CD14-positive monocyte (primary cell): ENCODE results near the gene TMEM106A. TPM values are rescaled to one million over a fixed set of nuclear protein-coding genes. Genes with fewer than 3 reads are reported as not detected.

Source experiments
- DNase-seq, 3 donors: peaks; one replicate each; pipeline ENCODE4 v3.0.0-alpha.2; 2011 to 2022
- H2AFZ ChIP-seq: 2 replicates; pipeline ENCODE4 v1.6.0; 2012; ENCODE audit warnings: mild to moderate bottlenecking, low read depth, low read length, inconsistent platforms; ENCODE audit not compliant: insufficient read depth, poor library complexity, severe bottlenecking
- H3K27ac ChIP-seq, 2 donors: 1 replicate in 1 of 2; 2 replicates in 1 of 2; pipeline ENCODE4 v1.5.1; 2012 to 2013; ENCODE audit warnings: low read length in 2 of 2, control low read depth in 1 of 2, inconsistent platforms in 1 of 2, low read depth in 1 of 2, mild to moderate bottlenecking in 1 of 2
- H3K27me3 ChIP-seq, 2 donors: one replicate each; pipeline versions ENCODE4 v1.6.0 to v1.6.1; 2011 to 2013; ENCODE audit warnings: low read length in 2 of 2; ENCODE audit not compliant: control insufficient read depth in 2 of 2, insufficient read depth in 2 of 2
- H3K36me3 ChIP-seq, 2 donors: replicated peaks in 1 of 2; 1 replicate in 1 of 2; 2 replicates in 1 of 2; pipeline versions ENCODE4 v1.5.1 to v1.6.1; 2012 to 2013; ENCODE audit warnings: low read length in 2 of 2, control low read depth in 1 of 2, inconsistent platforms in 1 of 2, mild to moderate bottlenecking in 1 of 2; ENCODE audit not compliant: insufficient read depth in 2 of 2, control insufficient read depth in 1 of 2
- H3K4me1 ChIP-seq, 2 donors: 1 replicate in 1 of 2; 2 replicates in 1 of 2; pipeline versions ENCODE4 v1.5.1 to v1.6.1; 2012 to 2013; ENCODE audit warnings: low read length in 2 of 2, control low read depth in 1 of 2, inconsistent platforms in 1 of 2, mild to moderate bottlenecking in 1 of 2, moderate library complexity in 1 of 2; ENCODE audit not compliant: insufficient read depth in 2 of 2, control insufficient read depth in 1 of 2
- H3K4me2 ChIP-seq: replicated peaks from 2 replicates; pipeline ENCODE3; 2012; ENCODE audit warnings: low read length, moderate library complexity, mild to moderate bottlenecking; ENCODE audit not compliant: poor library complexity, severe bottlenecking; ENCODE audit errors: extremely low read depth
- H3K4me3 ChIP-seq, 3 experiments: fragments of 200-600 bp in 1 of 3; sonication (generic) in 1 of 3; replicated peaks in 1 of 3; 1 replicate in 2 of 3; 2 replicates in 1 of 3; pipeline ENCODE4 v1.5.1; 2011 to 2013; ENCODE audit warnings: low read length in 3 of 3, mild to moderate bottlenecking in 3 of 3, control low read depth in 2 of 3, low read depth in 2 of 3, inconsistent platforms in 1 of 3, moderate library complexity in 1 of 3
- H3K79me2 ChIP-seq: 2 replicates; pipeline ENCODE4 v1.6.0; 2012; ENCODE audit warnings: mild to moderate bottlenecking, control low read depth, inconsistent platforms, low read length, moderate library complexity; ENCODE audit not compliant: insufficient read depth
- H3K9ac ChIP-seq: 2 replicates; pipeline ENCODE4 v1.6.0; 2017; ENCODE audit warnings: low read length, mild to moderate bottlenecking; ENCODE audit not compliant: insufficient read depth, poor library complexity, severe bottlenecking
- H3K9me3 ChIP-seq, 2 donors: replicated peaks in 1 of 2; 1 replicate in 1 of 2; 2 replicates in 1 of 2; pipeline versions ENCODE4 v1.5.1 to v1.6.1; 2012 to 2013; ENCODE audit warnings: low read length in 2 of 2, control low read depth in 1 of 2; ENCODE audit not compliant: control insufficient read depth in 1 of 2, insufficient read depth in 1 of 2
- H4K20me1 ChIP-seq: 2 replicates; pipeline ENCODE4 v1.6.0; 2012; ENCODE audit warnings: mild to moderate bottlenecking, low read length, control low read depth, moderate library complexity; ENCODE audit not compliant: insufficient read depth
- H3K27ac Mint-ChIP-seq, 7 donors: one replicate each; pipeline ENCODE4 v1.8.0; 2020; ENCODE audit warnings: mild to moderate bottlenecking in 7 of 7, mixed read lengths in 7 of 7, moderate library complexity in 6 of 7, inconsistent platforms in 2 of 7
- H3K27me3 Mint-ChIP-seq, 3 donors: one replicate each; pipeline ENCODE4 v1.8.0; 2021 to 2022; ENCODE audit warnings: low read depth in 3 of 3, mild to moderate bottlenecking in 3 of 3, mixed read lengths in 3 of 3, moderate library complexity in 3 of 3, inconsistent platforms in 1 of 3
- H3K36me3 Mint-ChIP-seq, 2 donors: one replicate each; pipeline ENCODE4 v1.8.0; 2020; ENCODE audit warnings: mixed read lengths in 2 of 2, inconsistent platforms in 1 of 2, mild to moderate bottlenecking in 1 of 2
- H3K4me1 Mint-ChIP-seq: one replicate; pipeline ENCODE4 v1.8.0; 2020; ENCODE audit warnings: mild to moderate bottlenecking, mixed read lengths
- H3K4me3 Mint-ChIP-seq, 2 donors: one replicate each; pipeline ENCODE4 v1.8.0; 2020; ENCODE audit warnings: mild to moderate bottlenecking in 2 of 2, mixed read lengths in 2 of 2, moderate library complexity in 1 of 2
- H3K9me3 Mint-ChIP-seq, 7 donors: one replicate each; pipeline ENCODE4 v1.8.0; 2020 to 2022; ENCODE audit warnings: mixed read lengths in 7 of 7, mild to moderate bottlenecking in 6 of 7, moderate library complexity in 6 of 7, inconsistent platforms in 2 of 7
- CTCF ChIP-seq: fragments of 200-600 bp; IDR thresholded peaks from one replicate; pipeline ENCODE4 v1.8.0; 2022; ENCODE audit warnings: antibody characterized with exemption, mild to moderate bottlenecking
- WGBS: methylation state at CpG from one replicate; pipeline ENCODE4 v1.1.5; 2013; ENCODE audit warnings: missing lambda C conversion rate; ENCODE audit not compliant: insufficient coverage; 5-methylcytosine and 5-hydroxymethylcytosine counted together
- intact Hi-C, 2 donors: fragments of 100-400 bp; cut with micrococcal nuclease; formaldehyde crosslinking; loops; one replicate each; pipeline versions ENCODE4 v1.15.0 to v1.15.1; 2023
- polyA plus RNA-seq, 3 donors: library from polyadenylated mRNA; depleted of rRNA in 1 of 3; unstranded in 2 of 3; stranded (reverse) in 1 of 3; fragments of 300-500 nt in 2 of 3; fragments of >200 nt in 1 of 3; fragmentation: Illumina TruSeq in 2 of 3; gene quantifications; 1 replicate in 2 of 3; 2 replicates in 1 of 3; pipeline ENCODE4 v1.2.3, GENCODE V29; 2012 to 2021

TMEM106A gene
- polyA plus RNA-seq, 3 donors: 6.9 to 26.6 (median 8.0) TPM

- H3K9me3 Mint-ChIP-seq: peaks cover 0 to 2% (median 0%) of the 10 kb centered on the region in 7 donors
- H3K36me3 ChIP-seq: peaks cover 63 to 94% of the 10 kb centered on the region in 2 donors
- H3K27me3 ChIP-seq: no peaks in the 10 kb centered on the region
- no peak for TF ChIP-seq CTCF
- peaks cover 6% of the 10 kb centered on the region for H3K79me2 ChIP-seq
- DNase-seq: no peak
- peaks cover 72% of the 10 kb centered on the region for H4K20me1 ChIP-seq
- H3K27ac Mint-ChIP-seq: peak overlapping the region in 2 of 7 donors; percentile 8 to 43
- H3K27me3 Mint-ChIP-seq: peaks cover 0 to 1% (median 0%) of the 10 kb centered on the region in 3 donors
- no peak overlapping the region for H3K4me2 ChIP-seq
- no peaks in the 10 kb centered on the region for H3K9me3 ChIP-seq
- no peak overlapping the region for H3K4me3 ChIP-seq
- H2AFZ ChIP-seq: no peak overlapping the region
- no peak overlapping the region for H3K4me3 Mint-ChIP-seq
- no peak overlapping the region for H3K9ac ChIP-seq
- H3K36me3 Mint-ChIP-seq: peaks cover 67 to 90% of the 10 kb centered on the region in 2 donors
- WGBS: 86% methylated on average over 1 of the region's 2 CpGs
- H3K27ac ChIP-seq: no peak overlapping the region
- no peaks in the 10 kb centered on the region for H3K4me1 ChIP-seq
- intact Hi-C loops: no loop called here
- peaks cover 3% of the 10 kb centered on the region for H3K4me1 Mint-ChIP-seq
Measured at GRCh38 chr17:43219001-43219400, 7.3 kb downstream of the TMEM106A start.

GRCh38 chr17:43219746-43220380 lies 8.2 kb downstream of the TMEM106A start:
- no peak overlapping the region for H2AFZ ChIP-seq
- H4K20me1 ChIP-seq: peaks cover 72% of the 10 kb centered on the region
- no peak overlapping the region for H3K4me2 ChIP-seq
- no peak for TF ChIP-seq CTCF
- peaks cover 71 to 90% of the 10 kb centered on the region in 2 donors for H3K36me3 Mint-ChIP-seq
- DNase-seq: no peak
- no peaks in the 10 kb centered on the region for H3K27me3 ChIP-seq
- intact Hi-C loops: no loop called here
- peaks cover 0 to 2% (median 0%) of the 10 kb centered on the region in 7 donors for H3K9me3 Mint-ChIP-seq
- no peak overlapping the region for H3K4me3 Mint-ChIP-seq
- peaks cover 65 to 96% of the 10 kb centered on the region in 2 donors for H3K36me3 ChIP-seq
- H3K79me2 ChIP-seq: no peaks in the 10 kb centered on the region
- peaks cover 3% of the 10 kb centered on the region for H3K4me1 Mint-ChIP-seq
- H3K27ac Mint-ChIP-seq: peak overlapping the region in 1 of 7 donors; percentile 31
- no peaks in the 10 kb centered on the region for H3K4me1 ChIP-seq
- no peak overlapping the region for H3K4me3 ChIP-seq
- H3K27me3 Mint-ChIP-seq: peaks cover 0 to 3% (median 0%) of the 10 kb centered on the region in 3 donors
- no peak overlapping the region for H3K9ac ChIP-seq
- H3K9me3 ChIP-seq: no peaks in the 10 kb centered on the region
- WGBS: 86% methylated on average over 5 of the region's 8 CpGs
- no peak overlapping the region for H3K27ac ChIP-seq
